Measurements from ENCODE around the gene CDC42SE2.
A peak's percentile ranks its signal among the peaks of the same experiment; 100 is the strongest.
"Not testable (repeated sequence)": the region's sequence is repeated elsewhere in the genome, so short reads cannot be mapped to it uniquely, and the experiment has no call there.

CDC42SE2 gene

DNA sequence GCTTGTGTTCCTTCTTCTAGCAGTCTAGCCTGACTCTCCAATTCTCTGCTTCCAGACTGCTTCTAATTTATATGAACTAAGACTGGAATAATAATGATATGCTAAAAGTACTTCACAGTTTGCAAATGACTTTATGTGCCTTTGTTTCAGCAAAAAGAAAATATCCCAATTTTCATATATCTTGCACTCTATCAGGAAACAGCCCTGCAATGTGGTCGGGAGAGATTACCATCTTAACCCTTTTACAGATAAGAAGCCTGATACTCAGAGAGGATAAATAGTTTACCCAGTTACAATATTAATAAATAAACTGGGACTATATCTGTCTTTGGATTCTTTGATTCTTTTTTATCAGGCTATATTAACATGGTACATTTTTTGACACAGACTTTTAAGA, 126.0 kb downstream of the CDC42SE2 start:
- no peak for DNase-seq (ENCODE audit: low read depth)

DNA sequence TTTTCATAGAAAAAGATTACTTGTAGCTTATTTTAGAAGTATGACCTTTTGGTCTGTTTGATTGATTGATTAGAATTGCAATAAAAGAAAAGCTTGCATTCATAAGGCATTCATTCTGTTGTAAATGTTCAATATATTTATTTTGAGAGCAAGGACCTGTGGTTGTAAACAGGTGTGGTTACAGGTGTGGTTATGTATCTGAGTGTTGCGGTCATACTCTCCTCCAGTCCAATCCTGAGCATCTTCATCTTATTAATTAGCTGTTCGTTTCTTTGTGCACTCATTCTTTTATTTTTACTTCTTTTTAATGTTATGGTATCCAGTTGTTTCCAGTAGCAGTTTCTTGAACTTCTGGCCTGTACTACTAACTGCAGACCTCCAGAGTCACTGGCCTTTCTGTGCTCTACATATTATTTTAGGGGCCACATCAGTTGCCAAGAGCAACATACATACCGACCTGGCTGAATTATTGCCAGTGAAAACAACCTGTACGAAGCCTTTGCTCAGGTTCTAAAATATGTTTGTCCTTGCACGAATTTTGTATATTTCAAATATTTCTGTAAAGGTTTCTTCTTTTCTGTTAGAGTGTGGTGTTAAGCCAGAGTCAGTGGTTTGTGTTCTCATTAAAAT, 128.7 kb downstream of the CDC42SE2 start:
- DNase-seq (ENCODE audit: low read depth) = no peak

DNA sequence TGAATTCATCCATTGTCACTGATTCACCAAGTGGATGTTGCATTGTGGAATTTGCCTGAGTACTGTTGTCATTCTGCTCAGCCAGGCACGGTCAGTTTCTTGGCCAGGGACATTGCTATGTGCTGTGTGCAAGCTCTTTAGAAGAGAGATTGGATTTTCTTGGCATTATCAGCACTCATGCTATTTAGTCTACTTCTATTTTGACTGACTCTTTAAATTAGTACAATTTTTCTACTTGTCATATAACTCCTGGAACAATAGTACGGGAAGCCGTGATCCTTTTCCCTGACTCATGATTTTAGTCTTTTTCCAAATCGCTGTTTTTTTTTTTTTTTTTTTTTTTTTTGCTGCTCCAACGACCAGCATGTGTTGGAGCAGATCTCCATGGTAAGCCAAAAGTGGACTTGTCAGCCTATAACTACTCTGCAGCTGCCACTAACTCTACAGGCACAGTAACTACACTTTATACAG, 129.7 kb downstream of the CDC42SE2 start:
- DNase-seq (ENCODE audit: low read depth) = no peak

DNA sequence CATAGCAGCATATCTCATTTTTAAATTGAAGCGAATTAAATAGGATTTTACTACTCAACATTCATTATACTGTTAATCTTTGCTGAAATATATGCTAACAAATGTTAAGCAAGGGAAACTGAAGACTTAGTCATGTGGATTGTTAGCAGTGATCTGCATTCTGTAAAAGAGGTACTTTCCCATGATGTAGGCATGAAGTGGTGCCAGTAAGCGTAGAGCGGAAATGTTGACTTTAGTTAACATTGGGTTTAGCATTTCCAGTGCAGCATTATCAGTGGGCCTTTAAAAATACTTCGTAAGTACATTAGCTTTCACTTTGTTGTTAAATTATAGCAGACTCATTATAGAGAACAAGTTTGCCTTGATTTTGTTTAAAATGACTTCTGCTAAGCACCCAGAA, 130.3 kb downstream of the CDC42SE2 start:
- DNase-seq (ENCODE audit: low read depth) = no peak

DNA sequence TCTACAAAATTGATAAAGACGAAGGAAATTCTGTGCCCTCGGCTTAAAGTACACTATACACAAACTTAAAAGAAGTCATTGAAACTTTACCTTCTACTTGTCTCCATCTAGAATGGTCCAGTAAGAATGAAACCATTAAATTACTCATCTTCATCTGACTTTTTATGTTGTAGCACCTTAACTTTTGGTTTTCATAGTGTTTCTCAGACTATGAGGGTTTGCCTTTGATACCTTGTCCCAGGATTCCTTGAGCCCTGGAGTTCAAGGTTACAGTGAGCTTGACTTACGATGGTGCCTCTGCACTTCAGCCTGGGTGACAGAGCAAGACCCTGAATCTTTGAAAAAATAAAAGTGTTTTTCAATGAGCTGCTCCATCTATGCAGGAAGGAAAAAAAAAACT, 132.2 kb downstream of the CDC42SE2 start:
- no peak for DNase-seq (ENCODE audit: low read depth)

DNA sequence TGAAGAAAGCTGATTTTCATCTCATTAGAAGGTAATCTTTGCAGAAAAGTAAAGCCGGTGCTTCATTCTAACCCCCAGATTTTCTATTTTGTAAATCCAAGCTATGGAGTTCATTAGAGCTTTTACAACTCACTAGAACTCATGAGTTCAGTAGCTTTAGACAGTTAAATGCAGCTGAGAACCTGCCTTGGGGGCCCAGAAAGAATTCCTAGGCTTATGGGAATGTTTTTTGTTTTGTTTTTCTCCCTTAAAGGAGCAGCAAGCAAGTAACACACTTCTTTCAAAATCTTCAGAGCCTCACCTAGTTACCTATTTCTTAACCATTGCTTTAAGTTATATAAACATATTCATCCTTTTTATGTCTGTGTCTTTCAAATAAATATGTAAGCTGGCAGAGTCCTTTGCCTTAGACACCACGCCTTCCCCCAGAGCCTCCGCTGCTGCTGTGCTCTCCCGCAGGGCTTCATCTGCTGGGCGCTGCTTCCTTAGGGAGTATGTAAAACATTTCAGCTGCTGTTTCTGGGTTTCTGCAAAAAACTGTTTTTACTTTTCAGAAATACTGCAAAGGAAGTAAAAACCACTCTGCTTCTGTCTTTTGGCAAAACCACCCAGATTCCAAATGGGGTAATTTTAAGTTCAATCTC, 132.9 kb downstream of the CDC42SE2 start:
- no peak for DNase-seq (ENCODE audit: low read depth)

DNA sequence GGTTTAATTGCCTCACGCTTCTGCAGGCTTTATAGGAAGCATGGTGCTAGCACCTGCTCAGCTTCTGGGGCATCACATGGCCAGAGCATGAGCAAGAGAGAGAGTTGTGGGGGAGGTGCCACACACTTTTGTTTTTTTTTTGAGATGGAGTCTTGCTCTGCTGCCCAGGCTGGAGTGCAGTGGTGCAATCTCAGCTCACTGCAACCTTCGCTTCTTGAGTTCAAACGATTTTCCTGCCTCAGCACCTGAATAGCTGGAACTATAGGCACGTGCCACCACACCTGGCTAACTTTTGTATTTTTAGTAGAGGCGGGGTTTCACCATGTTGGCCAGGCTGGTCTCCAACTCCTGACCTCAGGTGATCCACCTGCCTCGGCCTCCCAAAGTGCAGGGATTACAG, 135.2 kb downstream of the CDC42SE2 start:
- not testable (repeated sequence) for DNase-seq (ENCODE audit: low read depth)

DNA sequence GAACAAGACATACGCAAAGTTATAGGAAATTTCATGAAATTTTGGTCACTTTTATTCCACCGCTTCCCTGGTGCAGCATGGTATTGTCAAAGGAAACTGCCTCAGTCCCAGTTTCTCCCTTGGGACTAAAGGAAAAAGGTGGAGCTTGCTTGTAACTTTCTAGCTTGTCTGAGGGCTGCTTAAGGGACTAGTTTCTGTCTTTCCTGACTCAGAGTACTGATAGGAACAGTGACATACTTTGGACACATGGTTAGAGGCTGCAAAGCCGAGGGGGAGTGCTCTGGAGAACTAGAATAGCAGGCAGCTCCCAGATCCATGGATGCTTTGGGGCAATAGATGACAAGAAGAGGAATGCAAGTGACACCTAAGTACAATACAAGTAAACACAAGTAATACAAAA, 136.7 kb downstream of the CDC42SE2 start:
- DNase-seq (ENCODE audit: low read depth) = no peak

DNA sequence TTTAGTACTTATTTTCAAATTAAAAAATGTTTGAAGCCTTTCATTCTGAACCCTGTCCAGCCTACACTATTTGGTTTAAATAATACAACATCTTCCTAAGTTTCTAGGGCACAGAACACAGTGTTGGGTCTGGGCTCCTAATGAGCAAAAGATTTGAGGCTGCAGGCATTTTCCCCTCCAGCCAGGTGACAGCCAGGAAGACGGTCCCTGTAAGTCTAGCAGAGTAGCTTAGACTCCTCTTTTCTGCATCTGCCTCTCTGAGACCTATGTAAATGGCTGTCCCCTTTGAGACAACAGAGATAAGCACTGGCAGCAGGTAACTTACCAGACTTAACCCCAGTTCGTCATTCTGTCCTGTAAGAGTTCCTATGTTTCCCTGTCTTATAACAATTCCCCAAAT, 141.8 kb downstream of the CDC42SE2 start:
- DNase-seq (ENCODE audit: low read depth) = no peak

DNA sequence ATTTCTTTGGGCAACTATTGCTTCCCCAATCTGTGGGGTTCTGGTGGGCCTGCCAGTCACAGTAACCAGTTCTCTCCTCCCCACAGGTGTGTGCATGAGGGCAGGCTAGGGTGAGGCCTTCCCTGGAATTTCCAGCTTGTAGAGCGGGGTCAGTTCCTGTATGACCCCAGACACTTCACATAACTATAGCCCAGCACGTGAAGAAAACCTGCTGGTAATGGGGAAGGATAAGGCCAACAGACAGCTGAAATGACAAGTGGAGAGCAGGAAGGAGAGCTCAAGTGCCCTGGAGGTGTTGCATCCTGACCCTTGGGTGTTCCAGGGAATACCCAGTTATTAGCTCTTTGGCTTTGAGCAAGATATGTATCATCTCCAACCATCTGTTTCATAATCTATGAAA, 142.2 kb downstream of the CDC42SE2 start:
- DNase-seq (ENCODE audit: low read depth) = no peak

DNA sequence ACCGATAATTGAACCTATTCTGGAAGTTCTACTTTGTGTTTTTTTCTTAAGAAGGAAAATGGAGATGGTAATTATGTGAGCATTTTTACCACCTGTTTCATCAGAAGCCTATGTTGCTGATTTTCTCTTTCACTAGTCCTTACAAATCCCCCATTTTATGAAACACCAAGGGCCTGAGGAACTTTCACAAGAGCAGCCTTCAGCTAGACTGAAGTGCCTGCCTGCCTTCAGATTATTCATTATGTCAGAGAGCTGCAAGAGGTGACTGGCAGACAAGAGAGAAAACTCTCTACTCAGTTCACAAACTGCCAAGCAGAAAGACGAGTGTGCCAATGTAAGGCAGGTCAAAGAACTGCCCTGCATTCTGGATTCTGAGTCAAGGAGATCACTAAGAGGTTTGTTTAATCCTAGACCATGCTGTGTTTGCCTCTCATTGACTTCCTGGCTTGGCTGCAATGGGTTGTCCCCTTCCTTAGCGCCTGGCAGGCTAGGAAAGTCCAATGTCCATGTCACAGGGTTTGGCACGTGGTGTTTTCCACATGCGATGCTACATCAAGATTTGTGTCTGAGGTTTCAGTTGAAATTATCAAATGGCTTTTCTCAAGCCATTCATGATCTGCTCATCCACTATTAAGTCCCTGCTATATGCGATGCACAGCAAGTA, 143.3 kb downstream of the CDC42SE2 start:
- DNase-seq (ENCODE audit: low read depth) = no peak

DNA sequence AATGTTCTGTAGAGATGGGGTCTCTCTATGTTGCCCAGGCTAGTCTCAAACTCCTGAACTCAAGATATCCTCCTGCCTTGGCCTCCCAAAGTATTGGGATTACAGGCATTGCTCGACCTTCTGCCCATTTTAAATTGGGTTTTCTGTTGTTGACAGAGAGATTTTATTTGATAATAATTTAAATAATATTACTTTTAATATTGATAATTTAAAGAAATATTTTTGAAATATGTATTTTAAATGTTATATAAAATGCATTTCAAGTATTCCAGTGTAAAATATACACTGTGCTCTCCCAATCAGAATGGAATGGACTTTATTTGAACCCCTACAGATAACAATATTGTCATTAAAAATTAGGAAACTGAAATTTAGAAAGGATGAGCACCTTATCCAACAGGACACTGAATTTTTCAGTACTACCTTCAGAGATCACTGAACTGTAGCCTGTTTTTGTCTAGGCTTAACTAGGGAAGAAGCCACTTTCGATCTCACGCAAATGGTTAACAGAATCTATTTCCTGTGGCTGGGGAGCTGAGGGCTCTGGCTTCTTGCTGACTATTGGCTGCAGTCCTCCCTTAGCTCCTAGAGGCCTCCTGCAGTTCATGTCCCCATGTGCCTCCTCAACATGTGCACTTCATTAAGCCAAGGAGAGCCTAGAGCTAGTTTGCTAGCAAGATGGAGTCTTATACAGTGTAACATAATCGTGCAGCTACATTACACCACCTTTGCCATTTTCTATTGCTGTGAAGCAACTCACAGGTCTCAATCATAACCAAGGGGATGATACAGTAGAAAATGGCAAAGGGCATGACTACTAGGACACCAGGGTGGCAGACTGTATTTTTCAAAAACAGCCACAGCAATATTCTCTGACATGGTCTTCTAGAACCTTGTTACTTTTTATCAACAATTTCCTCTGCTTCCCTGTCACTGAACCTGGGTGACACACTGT, 150.0 kb downstream of the CDC42SE2 start:
- DNase-seq (ENCODE audit: low read depth) = no peak

DNA sequence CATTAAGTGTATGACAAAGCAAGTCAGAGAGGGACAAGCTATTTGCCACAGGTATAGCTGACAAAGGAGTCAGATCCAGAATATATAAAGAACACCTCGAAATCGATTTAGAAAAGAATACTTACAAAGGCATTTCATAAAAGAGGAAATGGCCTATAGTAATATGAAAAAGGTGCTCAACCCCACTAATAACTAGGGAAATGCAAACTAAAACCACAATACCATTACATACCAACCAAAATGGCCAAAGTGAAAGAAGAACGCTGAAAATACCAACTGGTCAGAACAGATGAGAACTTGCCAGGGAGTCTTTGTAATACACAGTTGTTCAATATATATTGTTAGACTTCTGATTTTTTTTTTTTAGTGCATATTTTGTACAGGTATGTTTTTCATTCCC, 152.9 kb downstream of the CDC42SE2 start:
- DNase-seq (ENCODE audit: low read depth) = no peak

DNA sequence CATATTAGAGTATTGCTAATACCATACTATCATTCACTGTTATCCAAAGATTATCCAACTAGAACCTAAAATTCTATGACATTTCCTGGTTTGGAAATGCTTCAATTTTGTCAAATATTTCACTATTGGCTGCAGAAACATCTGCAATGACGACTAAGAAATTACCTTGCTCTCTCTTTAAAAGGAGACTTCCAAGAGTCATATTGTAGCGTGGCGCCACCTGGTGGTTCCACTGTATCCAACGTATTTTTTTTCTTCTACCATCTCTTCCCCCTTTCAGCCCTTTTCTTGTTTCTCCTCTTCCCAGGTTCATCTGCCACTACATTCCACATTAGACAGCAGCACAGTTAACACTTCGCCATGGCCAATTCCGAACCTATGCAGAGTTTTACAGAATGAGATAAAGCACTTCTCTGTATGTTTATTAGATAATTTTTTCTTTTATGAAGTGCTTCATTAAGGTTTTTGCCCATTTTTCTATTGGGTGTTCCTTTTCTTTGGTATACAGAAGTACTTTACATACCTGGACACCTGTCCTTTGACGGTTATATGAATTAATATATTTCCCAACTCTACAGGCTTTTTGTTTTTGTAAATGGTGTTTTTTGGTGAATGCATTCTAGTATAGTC, 153.5 kb downstream of the CDC42SE2 start:
- peak; percentile 28 for DNase-seq (ENCODE audit: low read depth)

DNA sequence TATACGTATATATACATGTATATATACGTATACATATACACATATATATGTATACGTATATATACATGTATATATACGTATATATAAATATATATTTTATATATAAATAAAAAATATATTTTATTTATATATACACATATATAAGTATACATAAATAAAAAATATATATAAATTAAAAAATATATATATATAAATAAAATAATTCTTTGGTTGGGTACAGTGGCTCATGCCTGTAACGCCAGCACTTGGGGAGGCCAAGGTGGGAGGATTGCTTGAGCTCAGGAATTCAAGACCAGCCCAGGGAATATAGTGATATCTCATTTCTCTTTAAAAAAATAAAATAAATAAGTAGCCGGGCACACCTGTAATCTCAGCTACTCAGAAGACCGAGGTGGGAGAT, 155.0 kb downstream of the CDC42SE2 start:
- no peak for DNase-seq (ENCODE audit: low read depth)

DNA sequence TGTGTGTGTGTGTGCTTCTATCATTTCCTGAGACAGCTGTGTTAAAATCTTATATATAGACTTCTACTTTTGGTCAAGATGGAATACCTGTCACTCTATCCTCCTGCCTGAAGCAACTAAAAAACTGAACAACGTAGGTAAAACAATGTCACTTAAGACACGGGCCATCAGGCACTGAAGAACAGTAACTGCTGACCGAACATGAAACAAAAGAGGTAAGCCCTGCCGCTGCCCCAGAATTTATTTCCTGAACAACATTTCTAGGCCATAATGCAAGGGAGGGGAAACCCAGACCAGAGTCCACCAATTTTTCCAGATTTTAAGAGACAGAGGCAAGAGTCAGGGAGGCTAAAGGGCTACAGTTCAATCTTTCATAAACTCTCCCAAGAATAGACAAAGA, 156.0 kb downstream of the CDC42SE2 start:
- DNase-seq (ENCODE audit: low read depth) = no peak

DNA sequence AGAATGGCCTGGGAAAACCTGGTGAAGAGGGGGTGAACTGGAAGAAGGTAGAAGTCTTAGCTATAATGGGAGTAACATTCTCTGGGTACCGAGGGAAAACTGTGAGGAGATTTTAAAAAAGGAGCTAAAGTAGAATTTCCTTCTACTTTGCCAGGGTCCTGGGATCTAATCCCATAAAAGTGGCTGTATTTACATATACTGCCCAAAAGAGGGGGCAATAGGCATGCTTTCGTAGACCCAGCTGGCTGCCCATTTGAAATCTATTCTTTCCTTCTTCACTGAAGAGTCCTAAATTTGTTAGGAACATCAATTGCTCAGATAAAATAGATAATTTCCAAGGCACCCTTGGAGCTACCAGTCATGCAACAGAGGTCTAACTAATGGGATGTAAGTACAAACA, 159.2 kb downstream of the CDC42SE2 start:
- DNase-seq (ENCODE audit: low read depth) = no peak

DNA sequence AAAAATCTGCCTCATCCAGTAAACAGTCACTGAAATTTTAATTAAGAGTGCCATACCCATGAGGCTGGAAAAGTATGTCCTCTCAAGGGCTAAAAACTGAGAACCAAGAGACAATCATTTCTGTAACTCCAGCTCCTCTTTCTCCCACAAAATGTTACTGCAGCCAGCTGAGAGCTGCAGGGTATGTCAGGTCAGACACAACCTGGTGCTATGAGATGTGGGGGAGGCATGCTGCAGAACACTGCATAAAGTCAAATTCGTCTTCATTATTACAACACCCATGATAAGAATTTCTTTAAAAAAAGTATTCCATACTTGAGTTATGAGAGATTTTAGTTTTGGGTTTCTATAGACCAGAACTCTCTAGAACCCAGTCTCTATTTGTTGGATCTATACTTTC, 162.2 kb downstream of the CDC42SE2 start:
- DNase-seq (ENCODE audit: low read depth) = no peak

DNA sequence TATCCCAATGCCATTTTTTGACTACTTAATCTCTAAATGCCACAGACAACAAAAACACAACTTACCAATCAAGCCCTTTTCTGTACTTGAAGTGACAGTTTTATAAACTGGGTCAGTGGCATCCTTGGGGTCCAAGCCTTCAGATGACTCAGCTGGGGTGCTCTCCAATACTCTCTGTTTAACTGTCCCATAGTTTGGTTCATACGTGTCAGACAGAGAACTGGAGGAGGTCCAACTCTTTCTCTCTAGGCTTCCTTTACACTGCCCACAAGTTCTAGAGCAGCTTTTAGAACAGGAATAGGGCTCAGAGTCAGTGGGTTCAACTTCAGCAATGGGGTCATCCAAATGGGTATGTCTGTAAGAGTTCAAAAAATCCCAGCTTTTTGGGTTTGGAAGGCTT, 166.9 kb downstream of the CDC42SE2 start:
- no peak for DNase-seq (ENCODE audit: low read depth)

DNA sequence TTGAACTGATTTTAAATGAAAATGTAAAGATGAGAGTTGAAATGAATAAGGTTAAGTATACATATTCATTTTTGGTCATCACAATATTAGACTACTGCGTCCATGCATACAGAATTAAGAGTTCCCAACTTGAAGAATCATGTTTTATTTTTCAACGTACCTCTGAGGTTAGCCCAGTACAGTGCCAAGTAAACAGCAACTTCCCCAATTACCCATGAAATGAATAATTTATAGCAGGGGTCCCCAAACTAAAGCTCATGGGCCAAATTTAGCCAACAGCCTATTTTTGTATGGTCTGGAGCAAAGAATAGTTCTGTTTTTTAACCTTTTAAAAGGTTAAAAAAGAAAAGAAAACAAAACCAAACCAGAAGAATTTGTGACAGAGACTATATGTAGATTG, 167.9 kb downstream of the CDC42SE2 start:
- no peak for DNase-seq (ENCODE audit: low read depth)

DNA sequence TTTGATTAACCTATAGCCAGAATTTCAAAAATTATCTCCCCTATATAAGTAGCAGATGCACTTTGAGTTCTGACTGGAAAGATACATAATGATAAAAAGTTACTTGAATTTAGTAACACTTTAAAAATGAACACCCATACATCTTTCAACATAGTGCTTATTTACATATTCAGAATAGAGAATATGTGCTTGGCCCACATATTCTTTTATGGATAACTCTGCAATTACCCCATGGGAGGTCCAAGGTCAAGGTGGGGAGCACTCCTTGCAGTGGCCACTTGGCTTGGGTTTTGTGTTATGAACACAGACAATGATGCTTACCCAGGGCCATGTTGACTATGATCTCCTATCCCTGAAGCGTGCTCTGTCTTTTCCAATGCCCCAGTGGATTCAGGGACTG, 169.3 kb downstream of the CDC42SE2 start:
- DNase-seq (ENCODE audit: low read depth) = no peak

DNA sequence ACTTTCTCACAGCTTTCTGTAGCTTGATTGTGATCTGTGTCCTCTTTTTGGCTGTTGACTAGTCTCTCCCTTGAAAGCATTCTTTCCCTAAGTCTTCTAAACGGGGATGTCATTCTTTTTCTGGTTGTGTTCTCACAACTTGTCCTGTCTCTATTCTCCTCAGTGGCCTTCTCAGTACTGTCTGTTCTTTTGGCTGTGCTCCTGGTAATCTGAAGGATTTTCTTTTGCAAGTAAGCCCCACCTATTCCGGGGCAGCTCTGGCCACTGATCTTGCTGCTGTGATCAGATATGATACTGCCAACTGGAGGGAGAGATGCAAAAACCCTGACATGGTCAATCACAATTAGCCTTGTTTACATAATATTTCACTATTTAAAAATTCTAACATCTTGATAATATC, 172.2 kb downstream of the CDC42SE2 start:
- DNase-seq (ENCODE audit: low read depth) = no peak

Measured in HS-5 (cell line).